Epithelial cell of esophagus (primary cell): ENCODE results near the gene NUDT2.

Source experiments
- DNase-seq: peaks from one replicate; pipeline ENCODE4 v3.0.0; 2010; ENCODE audit warnings: low read depth
- H3K4me3 ChIP-seq: 2 replicates; pipeline ENCODE4 v1.5.1; 2011; ENCODE audit warnings: mild to moderate bottlenecking, low read length, control low read depth
- TF ChIP-seq, protein P1 (sequence below): IDR thresholded peaks from 2 replicates; pipeline ENCODE4 v1.5.1; 2011; ENCODE audit warnings: low read depth, mild to moderate bottlenecking, low read length, control low read depth, inconsistent platforms; ENCODE audit not compliant: insufficient read depth; ENCODE audit errors: missing control alignments

The NUDT2 gene

DNA sequence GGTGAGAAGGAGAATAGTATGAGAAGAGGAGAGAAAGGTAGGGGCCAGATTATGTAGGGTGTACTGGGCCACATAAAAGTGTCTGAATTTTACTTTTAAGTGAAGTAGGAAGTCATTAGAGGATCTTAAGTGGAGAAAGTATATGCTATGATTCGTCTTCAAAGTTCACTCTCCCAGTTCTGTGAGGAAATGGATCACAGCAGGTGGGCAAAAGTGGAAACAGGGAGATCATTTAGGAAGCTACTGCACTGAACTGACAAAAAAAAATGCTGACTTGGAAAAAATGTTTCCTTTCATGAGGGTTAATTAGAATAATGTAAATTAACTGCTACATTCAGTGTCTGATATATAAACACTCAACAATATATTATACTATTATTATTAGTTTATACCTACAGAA is 2.7 kb upstream of the NUDT2 start:
- no peak overlapping the region for H3K4me3 ChIP-seq
- DNase-seq, result no peak
- TF ChIP-seq, protein P1, sequence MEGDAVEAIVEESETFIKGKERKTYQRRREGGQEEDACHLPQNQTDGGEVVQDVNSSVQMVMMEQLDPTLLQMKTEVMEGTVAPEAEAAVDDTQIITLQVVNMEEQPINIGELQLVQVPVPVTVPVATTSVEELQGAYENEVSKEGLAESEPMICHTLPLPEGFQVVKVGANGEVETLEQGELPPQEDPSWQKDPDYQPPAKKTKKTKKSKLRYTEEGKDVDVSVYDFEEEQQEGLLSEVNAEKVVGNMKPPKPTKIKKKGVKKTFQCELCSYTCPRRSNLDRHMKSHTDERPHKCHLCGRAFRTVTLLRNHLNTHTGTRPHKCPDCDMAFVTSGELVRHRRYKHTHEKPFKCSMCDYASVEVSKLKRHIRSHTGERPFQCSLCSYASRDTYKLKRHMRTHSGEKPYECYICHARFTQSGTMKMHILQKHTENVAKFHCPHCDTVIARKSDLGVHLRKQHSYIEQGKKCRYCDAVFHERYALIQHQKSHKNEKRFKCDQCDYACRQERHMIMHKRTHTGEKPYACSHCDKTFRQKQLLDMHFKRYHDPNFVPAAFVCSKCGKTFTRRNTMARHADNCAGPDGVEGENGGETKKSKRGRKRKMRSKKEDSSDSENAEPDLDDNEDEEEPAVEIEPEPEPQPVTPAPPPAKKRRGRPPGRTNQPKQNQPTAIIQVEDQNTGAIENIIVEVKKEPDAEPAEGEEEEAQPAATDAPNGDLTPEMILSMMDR, result no peak

DNA sequence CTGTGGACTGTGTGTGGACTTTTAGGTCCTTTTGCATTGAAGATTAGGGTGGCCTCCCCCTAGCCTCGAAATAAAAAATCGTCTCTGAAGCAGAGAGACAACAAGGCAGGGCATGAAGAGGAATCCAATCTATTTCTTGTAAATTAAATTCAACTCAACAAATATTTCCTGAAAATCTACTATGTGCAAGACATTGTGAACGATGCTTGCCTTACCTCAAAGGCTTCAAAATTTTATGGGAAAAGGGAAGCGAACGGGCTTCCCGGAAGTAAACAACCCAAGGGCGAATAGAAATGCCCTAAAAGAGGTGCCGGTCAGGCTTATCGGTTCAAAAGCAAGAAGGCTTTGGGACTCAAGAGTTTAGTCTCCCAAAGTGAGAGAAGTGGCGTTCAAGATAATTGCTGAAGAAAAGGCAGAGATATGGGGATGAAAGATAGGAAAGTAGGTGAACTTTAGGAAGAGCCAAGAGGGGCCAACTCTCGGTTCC is 826 bp upstream of the NUDT2 start:
- H3K4me3 ChIP-seq, result peak overlapping the region; percentile 85
- TF ChIP-seq, protein P1, result no peak
- DNase-seq, result peak; percentile 28

DNA sequence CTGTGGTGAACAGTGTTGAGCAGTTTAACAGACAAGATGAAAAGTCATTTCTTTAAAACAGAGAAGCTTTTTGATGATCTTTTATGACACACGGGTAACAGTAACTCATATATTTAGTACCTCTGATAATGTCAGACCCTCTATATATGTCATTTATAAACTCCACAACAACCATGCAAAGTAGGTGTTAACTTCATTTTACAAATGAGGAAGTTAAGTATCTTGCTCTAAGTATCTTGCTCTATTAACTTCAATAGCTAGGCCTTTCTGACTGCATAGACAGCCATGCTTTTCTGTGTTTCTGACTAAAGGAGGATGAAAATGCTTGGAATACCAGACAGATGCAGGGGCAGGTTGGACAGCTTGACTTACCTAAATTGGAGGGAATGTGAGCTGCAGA is 1.8 kb downstream of the NUDT2 start:
- DNase-seq, result no peak
- TF ChIP-seq, protein P1, result no peak
- H3K4me3 ChIP-seq, result no peak overlapping the region

DNA sequence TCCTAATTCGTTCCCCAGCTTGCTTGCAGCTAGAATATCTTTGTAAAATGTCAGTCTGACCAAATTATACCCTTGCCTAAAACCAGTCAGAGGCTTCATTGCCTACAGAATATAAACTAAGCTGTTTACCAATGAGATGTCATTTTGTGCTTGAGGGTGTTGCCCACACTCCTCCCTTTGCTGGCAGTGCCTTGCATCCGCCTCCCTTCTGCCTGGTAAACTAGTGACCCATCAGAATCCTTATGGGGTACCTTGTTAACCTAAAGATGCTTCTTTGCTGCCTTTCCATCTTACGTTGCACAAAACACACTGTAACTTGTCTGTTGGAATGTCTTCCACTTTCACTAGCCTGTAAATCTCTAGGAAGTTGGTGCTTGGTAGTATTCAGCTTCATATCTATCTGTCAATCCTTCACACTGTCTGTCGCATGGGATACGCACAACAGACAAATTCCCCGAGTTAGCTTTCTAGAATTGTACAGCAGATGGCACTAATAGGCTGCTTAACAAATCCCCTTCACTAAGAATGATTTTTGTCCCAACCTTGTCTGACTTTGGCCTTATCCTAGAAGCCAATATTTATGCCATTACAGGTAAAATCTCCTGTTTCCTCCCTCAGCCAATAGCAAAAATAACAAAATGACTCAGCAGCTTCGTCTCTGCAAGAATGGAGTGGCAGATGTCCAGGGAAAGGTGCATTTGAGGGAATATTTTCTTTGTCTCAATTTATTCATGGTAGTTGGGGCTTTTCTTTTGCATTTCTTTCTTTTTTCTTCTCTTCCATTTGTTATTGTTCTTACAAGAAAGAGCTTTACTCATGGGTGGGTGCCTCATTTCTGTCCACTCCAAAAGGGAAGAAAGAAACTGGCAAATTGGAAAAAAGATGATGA is 3.0 kb downstream of the NUDT2 start:
- TF ChIP-seq, protein P1, result peak; percentile 58
- DNase-seq, result peak; percentile 65
- H3K4me3 ChIP-seq, result no peak overlapping the region

DNA sequence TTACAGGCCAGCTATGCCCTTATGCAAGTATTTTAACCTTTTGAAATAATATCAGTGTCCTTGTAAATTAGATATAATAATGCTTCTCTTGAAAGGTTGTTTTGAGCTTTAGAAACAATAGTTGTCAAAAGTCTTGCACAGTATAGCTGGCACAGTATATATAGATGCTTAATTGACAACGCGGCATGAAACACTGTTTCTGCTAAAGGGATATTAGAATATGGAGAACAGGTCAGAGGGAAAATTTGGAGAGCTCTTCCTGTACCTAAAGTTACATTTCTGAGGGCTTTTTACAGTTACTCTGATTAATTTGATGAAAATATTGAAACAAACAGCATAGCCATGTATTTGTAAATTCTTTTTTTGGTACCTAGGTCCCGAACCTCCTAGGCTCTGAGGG is 4.5 kb downstream of the NUDT2 start:
- H3K4me3 ChIP-seq, result no peak overlapping the region
- TF ChIP-seq, protein P1, result no peak
- DNase-seq, result no peak

DNA sequence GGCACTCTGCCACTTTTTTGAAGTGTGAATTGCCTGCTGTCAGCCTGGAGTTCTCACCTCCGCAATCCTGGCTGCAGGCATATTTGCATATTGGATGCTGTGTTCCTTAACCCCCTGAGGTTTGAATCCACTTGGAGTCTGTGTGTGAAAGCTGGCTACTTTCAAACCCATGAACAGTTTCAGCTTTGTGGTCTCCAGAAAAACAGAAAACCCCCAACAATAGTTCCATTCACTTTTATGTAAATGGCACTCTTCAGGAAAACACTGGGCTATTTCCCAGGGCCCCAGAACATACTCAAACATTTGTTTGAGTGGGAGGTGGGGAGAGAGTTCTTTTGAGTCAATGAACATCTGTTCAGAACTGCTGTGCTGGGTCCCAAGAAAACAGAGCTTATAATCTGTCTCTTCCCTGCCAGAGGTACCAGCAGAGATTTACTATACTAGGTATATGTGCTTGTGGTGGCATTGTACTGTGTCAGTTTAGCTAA is 5.0 kb downstream of the NUDT2 start:
- DNase-seq, result no peak
- H3K4me3 ChIP-seq, result no peak overlapping the region
- TF ChIP-seq, protein P1, result no peak
